EH (cell line): ENCODE measurements around the gene OSBPL10.

Experiments used
- DNase-seq: peaks from one replicate; pipeline ENCODE4 v3.0.0-alpha.2; 2015; ENCODE audit warnings: low read depth

OSBPL10 gene

GRCh38 chr3:31813197-31813596, 167.9 kb downstream of the OSBPL10 start:
- no peak for DNase-seq

- DNase-seq: no peak
Measured at GRCh38 chr3:31810991-31811433, 170.1 kb downstream of the OSBPL10 start.

GRCh38 chr3:31808143-31808720, 172.8 kb downstream of the OSBPL10 start:
- DNase-seq: no peak

GRCh38 chr3:31804251-31805051, 176.6 kb downstream of the OSBPL10 start:
- DNase-seq: no peak

GRCh38 chr3:31802981-31803740, 177.9 kb downstream of the OSBPL10 start:
- DNase-seq: no peak

- DNase-seq: no peak
Measured at GRCh38 chr3:31800436-31800835, 180.6 kb downstream of the OSBPL10 start.

- DNase-seq: no peak
Measured at GRCh38 chr3:31798840-31799239, 182.2 kb downstream of the OSBPL10 start.

- DNase-seq: no peak
Measured at GRCh38 chr3:31793821-31794220, 187.2 kb downstream of the OSBPL10 start.

- no peak for DNase-seq
Measured at GRCh38 chr3:31791090-31791430, 190.0 kb downstream of the OSBPL10 start.

- DNase-seq: no peak
Measured at GRCh38 chr3:31790193-31791089, 190.6 kb downstream of the OSBPL10 start.

- DNase-seq: no peak
Measured at GRCh38 chr3:31789429-31789828, 191.6 kb downstream of the OSBPL10 start.

- no peak for DNase-seq
Measured at GRCh38 chr3:31785734-31786133, 195.3 kb downstream of the OSBPL10 start.

- DNase-seq: no peak
Measured at GRCh38 chr3:31785286-31785685, 195.8 kb downstream of the OSBPL10 start.

- peak; percentile 32 for DNase-seq
Measured at GRCh38 chr3:31783851-31784250, 197.2 kb downstream of the OSBPL10 start.

- peak; percentile 9 for DNase-seq
Measured at GRCh38 chr3:31782306-31782705, 198.8 kb downstream of the OSBPL10 start.

- no peak for DNase-seq
Measured at GRCh38 chr3:31779514-31779913, 201.5 kb downstream of the OSBPL10 start.

- no peak for DNase-seq
Measured at GRCh38 chr3:31777887-31778286, 203.2 kb downstream of the OSBPL10 start.

GRCh38 chr3:31777092-31777491, 204.0 kb downstream of the OSBPL10 start:
- DNase-seq: peak; percentile 11

GRCh38 chr3:31776016-31776415, 205.0 kb downstream of the OSBPL10 start:
- no peak for DNase-seq

GRCh38 chr3:31775383-31775782, 205.7 kb downstream of the OSBPL10 start:
- DNase-seq: no peak

- no peak for DNase-seq
Measured at GRCh38 chr3:31772758-31773473, 208.1 kb downstream of the OSBPL10 start.
